HPDE6-E6E7 (cell line): ENCODE measurements around the gene DOK1.

Experiments used
- DNase-seq: peaks from one replicate; pipeline ENCODE4 v3.0.0; 2011; ENCODE audit warnings: missing footprints; ENCODE audit errors: extremely low spot score

DOK1 gene

GRCh38 chr2:74599676-74600075 is 45.2 kb downstream of the DOK1 start:
- DNase-seq, result no peak

GRCh38 chr2:74602586-74603281 is 48.2 kb downstream of the DOK1 start:
- peak; percentile 21 for DNase-seq

GRCh38 chr2:74603282-74604000 is 48.9 kb downstream of the DOK1 start:
- no peak for DNase-seq

GRCh38 chr2:74606927-74607326 is 52.4 kb downstream of the DOK1 start:
- DNase-seq, result no peak
